Measurements from ENCODE around the gene HSPB9.

HSPB9 gene

DNA sequence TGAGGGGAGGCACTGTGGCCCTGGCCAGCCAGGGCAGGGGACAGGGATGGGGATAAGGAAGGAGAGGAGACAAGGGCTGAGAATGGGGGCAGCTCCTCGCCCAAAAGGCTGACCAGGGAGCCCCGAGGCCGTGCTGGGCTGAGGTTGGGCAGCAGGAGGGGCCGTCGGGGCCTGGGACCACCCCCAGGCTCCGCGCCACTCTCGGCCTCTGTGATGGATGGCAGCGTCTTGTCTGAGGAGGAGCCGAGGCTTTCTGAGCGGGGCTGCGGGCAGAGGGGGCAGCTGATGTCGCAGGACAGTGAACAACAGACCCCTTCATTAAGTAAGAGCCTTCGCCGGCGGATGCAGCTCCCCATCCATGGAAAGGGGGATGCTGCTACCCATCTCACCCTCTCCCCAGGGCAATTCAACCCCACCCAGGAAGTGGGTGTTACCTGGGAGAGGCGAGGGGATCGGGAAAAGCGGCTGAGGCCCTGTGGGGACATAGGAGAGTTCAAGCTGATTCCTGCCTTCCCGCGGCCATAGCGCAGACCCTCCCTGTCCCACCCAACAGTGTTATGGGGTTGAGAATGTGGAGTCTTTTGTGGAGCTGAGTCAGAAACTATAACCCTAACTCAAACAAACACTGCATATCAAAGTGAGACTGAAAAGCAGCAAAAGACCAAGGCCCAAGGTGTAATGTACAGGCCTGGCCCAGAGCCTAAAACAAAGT, 41.2 kb downstream of the HSPB9 start:
- H3K4me3 ChIP-seq (ENCODE audit: low read length) = no peak overlapping the region

DNA sequence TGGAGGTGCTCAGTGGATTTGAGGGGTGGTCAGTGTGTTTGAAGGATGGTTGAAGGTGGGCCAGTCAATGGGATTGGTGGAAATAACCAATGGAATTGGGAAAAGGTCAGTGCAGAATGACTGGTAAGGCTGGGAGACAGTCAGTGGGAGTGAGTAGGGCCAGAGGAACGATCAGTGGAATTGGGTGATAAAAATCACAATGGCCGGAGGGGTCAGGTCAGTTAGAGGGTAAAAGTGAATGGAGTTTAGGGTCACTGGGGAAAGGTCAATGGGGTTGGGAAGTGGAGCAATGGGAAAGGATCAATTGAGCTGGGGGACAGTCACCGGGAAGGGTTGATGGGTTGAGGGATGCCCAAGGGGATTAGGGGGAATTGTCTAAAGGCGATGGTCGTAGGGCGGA, 43.1 kb downstream of the HSPB9 start:
- H3K4me3 ChIP-seq (ENCODE audit: low read length) = no peak overlapping the region
- no peak for DNase-seq (ENCODE audit: low read depth)
- TF ChIP-seq, protein P1, sequence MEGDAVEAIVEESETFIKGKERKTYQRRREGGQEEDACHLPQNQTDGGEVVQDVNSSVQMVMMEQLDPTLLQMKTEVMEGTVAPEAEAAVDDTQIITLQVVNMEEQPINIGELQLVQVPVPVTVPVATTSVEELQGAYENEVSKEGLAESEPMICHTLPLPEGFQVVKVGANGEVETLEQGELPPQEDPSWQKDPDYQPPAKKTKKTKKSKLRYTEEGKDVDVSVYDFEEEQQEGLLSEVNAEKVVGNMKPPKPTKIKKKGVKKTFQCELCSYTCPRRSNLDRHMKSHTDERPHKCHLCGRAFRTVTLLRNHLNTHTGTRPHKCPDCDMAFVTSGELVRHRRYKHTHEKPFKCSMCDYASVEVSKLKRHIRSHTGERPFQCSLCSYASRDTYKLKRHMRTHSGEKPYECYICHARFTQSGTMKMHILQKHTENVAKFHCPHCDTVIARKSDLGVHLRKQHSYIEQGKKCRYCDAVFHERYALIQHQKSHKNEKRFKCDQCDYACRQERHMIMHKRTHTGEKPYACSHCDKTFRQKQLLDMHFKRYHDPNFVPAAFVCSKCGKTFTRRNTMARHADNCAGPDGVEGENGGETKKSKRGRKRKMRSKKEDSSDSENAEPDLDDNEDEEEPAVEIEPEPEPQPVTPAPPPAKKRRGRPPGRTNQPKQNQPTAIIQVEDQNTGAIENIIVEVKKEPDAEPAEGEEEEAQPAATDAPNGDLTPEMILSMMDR (conservative IDR thresholded peaks at IDR 0.05; ENCODE audit: low read depth, low read length) = no peak

More for the DNA sequence above, 41.2 kb downstream of the HSPB9 start:
- no peak for DNase-seq (ENCODE audit: low read depth)
- TF ChIP-seq, protein P1 (conservative IDR thresholded peaks at IDR 0.05; ENCODE audit: low read depth, low read length) = no peak

DNA sequence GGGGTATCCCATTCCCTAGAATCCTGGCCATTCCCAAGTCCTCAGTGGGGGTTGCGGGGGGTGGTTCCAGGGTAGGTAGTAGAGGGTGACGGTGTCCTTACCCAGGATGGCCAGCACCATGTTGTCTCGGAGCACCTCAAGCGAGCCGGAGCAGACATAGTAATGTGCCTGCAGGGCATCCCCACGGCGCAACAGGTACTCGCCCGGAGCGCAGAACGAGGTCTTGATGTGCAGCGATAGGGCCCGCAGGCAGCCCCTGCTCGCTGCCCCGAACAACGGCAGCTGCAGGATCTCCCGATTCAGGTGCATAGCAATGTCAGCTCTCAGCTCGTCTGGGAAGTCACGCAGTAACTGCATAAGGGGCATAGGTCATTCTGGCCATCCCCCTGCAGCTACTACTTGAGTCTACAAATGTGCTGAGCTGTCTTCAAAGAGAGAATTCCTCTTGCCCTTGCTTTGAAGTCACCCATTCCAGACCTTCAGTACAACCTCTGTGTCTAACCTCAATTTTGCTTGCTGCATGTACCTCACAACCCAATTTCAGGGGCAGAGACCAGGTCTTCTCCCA, 43.7 kb downstream of the HSPB9 start:
- no peak overlapping the region for H3K4me3 ChIP-seq (ENCODE audit: low read length)
- TF ChIP-seq, protein P1 (conservative IDR thresholded peaks at IDR 0.05; ENCODE audit: low read depth, low read length) = no peak
- DNase-seq (ENCODE audit: low read depth) = no peak

DNA sequence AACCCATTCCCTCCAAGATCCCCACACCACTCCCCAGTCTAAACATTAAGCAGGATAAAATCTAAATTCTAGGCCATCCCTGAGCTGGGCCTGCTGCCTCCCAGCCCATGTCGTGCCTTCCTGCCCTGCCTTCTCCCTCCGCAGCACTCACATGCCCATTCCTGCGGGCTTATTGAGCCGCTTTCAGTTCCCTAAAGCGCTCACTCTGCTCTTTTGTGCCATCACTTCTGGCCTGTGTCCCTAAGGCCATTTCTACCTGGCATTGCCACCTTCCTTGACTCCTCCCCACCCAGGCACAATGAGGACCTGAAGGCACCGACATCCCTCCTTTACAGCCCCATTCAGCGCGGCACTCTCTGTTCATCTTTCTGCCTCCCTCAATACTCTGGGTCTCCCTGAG, 45.2 kb downstream of the HSPB9 start:
- TF ChIP-seq, protein P1 (conservative IDR thresholded peaks at IDR 0.05; ENCODE audit: low read depth, low read length) = no peak
- no peak overlapping the region for H3K4me3 ChIP-seq (ENCODE audit: low read length)
- DNase-seq (ENCODE audit: low read depth) = no peak

DNA sequence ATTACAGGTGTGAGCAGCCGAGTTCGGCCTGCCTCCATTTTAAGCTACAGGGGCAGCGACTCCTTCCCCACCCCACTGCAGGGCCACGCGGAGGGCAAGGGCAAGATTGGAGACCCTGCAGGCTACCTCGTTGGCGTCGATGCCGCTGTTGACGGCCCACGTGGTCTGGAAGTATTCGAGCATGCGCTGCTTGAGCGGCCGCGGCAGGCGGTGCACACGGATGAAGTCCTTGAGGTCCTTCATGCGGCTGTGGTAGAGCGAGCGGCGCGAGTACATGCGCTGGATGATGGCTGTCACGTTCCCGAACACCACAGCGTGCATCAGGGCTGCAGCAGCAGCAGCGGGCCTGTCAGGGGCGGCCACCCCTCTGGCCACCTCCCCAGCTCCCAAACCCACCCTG, 46.7 kb downstream of the HSPB9 start:
- DNase-seq (ENCODE audit: low read depth) = no peak
- H3K4me3 ChIP-seq (ENCODE audit: low read length) = no peak overlapping the region
- TF ChIP-seq, protein P1 (conservative IDR thresholded peaks at IDR 0.05; ENCODE audit: low read depth, low read length) = no peak

DNA sequence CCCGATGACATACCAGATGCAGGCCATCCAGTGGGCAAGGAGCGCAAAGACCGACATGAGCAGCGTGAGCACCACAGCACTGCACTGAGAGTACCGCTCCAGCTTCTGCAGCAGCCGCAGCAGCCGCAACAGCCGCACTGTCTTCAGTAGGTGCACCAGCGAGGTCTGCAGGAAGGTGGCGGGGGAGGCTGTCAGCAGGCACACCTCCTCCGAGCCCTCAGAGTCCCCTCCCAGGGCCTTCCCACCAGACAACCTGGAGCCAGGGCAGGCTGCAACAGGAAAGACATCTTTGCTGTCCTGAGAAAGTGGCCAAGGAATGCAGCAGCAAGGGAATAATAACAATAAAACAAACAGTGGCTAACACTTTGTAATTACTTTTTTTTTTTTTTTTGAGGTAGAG, 49.2 kb downstream of the HSPB9 start:
- no peak for DNase-seq (ENCODE audit: low read depth)
- TF ChIP-seq, protein P1 (conservative IDR thresholded peaks at IDR 0.05; ENCODE audit: low read depth, low read length) = no peak
- H3K4me3 ChIP-seq (ENCODE audit: low read length) = no peak overlapping the region
